NCI-H524 treated with DMSO at 0.1 percent for 48 hours (cell line): ENCODE measurements around the gene TFF3.
"Not testable (repeated sequence)": the region's sequence is repeated elsewhere in the genome, so short reads cannot be mapped to it uniquely, and the experiment has no call there.

Experiments
- DNase-seq: peaks from one replicate; lab custom pipeline; 2025; lab: John Stamatoyannopoulos, UW

Gene TFF3

DNA sequence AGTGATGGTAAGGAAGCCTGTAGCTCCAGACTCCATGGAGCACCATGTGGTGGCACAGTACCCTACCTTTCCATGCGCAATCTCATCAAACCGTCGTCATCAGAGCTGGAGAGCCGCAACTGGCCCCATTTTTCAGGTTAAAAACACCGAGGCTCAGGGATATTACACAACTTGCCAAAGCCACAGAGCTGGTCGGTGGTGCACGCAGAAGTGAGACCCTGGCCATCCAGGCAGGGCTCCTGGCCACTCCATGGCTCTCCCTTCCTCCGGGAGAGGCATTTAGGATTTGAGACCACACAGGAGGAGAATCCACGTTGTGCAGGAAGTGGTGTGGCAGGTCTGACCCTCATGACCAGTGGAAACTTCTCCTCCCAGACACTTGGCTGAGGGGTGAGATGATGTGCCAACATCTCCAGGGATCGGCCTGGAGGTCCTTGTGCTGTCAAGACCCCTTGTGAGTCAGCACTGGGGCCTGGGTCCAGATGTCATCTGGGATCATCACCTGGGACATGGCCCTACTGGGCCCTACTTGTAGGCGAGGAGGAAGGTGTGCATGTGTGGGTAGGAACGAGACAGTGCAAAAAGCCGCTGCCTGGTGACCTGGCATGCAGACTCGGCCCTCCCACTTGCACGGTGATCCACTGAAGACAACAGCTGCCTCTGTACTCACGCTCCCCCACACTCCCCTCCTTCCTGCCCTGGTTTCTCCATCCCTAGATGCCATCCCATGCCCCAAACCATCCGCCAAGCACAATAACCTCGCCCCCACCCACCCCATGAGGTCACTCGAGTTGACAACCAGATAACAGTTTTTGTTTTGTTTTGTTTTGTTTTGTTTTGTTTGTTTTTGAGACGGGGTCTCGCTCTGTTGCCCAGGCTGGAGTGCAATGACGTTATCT is 10.4 kb downstream of the TFF3 start:
- DNase-seq: no peak

DNA sequence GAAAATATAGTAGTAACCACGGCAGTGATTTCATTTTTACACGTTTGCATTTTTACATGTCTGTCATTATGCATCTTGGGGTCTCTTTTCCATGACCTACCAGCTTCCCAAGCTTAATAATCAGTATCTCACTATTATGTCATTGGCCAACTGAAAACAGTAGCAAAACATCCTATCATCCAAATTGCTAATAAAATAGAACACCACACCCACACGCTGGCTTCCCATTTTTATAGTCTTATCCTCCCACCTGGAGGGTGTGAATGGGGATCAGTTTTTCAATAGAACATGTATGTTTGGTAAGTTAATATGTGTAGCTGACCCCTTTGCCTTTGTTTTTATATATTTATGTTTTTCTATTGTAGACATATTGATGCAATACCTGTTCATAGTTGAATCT is 11.8 kb downstream of the TFF3 start:
- no peak for DNase-seq

DNA sequence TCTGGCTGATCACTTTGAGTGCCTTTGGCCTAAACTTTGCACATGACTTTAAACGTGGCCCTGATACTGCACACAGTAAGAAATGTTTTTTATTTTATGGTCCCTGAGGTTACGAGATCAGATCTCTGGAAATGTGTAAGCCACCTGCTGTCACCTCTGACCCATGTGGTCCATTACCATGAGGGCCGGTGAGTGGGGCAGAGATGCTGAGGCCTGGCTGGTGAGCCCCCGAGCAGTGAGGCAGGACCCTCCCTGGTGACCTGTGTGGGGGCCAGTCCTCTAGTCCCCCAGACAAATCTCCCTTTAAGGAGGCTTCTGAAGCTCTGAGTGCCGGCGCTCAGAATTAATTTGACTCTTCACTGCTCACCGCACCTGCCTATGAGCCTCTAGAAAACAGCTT is 12.4 kb downstream of the TFF3 start:
- DNase-seq: no peak

DNA sequence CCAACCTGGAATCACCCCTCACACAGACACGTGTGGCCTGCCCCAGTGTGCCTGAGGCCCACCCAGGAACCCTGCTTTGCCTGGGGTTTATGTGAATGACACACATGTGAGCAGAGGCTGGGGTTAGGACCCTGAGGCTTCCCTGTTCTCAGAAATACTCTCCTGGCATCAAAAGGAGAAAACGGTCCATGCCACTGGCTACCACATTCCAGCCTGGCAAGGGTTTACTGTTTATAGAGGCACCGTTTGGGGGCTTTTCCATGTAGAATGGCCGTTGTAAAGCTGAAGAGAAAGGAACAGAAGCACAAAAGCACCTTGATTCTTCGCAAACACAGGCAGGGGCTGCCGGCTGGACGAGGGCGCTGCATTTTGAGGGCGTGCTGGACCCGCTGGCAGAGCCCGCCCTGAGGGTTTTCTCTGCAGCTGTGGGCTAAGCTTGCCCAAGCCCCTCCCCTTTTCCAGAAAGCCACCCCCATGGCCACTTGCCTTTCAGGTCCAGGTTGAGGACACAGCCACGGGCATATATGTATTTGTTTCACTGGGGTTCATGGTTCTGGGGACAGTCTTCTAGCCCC is 13.0 kb downstream of the TFF3 start:
- DNase-seq: no peak

DNA sequence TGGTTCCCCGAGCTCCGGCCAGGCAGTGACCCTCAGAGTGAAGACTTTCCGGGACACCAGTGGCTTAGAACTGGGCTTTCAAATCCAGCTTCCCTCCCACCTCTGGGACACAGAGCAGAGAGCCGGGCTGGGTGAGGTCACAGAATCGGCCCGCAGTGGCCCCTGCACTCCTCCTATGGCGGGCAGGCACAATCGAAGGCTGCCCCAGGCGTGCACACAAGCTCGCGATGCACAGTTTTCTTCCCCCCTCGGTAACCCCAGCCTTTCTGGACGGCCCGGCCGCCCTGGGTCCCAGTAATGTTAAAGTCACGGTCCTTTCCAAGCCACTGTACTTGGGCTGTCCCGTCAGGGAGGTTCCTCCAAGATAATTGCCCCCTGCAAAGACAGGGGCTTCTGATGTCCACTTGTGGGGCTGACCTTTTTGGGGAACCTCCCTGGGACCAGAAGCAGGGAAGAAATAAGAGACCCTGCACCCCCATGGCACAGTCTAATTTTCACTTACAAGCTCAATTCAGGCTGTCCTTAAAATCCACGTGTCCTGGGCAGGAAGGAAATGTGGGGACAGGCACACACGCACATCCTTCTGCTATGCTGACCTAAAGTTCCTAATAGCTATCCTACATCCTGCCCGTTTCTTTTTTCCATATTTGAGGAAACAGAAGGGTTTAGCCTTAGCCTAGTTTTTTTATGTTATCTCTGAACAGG is 13.7 kb downstream of the TFF3 start:
- DNase-seq: no peak

DNA sequence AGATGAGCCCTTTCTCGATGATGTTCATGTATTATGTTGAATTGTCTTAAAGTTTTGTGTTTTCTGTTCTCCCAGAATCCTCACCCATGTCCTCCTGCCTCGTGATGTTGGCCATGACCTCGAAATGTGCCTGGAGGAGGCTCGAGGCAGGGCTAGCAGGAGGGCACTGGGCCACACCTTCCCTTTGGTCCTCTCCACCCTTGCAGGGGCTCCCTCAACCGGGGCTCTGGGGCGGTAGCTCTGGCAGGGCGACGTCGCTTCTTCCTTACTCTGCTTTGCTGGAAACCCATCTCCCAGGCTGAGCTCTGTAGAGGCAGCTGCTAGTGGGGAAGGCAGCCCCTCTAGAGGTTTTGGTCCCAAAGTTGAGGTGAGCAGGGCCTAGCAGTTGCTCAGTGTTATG is 14.3 kb downstream of the TFF3 start:
- DNase-seq: no peak

DNA sequence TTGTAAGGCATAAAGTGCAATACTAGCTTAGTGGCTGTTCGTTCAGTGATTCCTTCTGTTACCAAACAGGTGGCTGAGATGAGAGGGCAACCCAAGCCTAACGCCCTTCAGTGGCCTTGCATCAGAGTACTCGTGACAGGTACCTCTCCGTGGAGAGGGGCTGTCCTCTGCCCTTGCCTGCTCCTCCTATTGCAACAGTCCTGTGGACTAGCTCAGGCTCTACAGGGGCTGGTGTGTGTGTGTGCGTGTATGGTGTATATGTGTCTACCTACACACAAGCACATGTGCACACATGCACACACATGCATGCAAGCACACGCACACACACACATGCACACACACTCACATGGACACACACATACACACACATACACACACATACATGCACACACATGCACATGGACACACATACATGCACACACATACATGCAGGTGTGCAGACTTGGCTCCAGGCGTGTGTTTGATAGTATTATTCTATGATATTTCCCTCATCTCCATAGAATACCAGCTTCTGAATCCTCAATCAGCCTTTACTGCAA is 15.1 kb downstream of the TFF3 start:
- no peak for DNase-seq

DNA sequence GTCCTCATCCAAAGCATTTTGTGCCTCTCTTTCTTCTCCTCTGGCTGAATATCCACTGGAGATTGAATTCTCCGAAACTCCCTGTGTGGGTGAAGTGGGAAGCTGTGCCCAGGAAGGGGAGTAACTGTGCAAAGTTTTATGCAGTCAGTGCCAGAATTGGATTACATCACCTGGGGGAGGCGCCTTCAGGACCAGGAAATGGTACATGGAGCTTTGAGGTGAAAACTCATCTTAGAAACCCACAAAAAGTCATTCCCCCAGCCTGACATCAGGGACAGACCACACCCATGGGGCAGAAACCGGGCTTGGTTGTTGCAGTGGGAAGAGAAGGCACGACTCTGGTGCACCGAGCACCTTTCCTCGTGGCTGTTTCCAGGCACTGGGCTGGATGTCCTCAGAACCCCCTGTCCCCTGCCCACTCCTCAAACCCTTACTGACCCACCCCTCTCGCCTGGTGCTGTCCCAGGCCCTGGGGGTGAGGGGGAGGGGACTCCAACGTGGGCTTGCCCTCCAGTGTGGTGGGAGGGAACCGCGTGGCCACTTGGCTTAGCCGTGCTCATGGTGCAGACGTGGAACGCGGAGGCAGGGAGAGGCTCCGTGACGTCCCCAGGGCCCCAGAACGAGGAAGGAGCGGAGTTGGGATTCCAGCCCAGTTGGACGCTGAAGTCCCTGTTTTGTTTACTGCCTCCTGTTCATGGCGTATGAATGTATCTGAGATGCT is 15.7 kb downstream of the TFF3 start:
- no peak for DNase-seq

DNA sequence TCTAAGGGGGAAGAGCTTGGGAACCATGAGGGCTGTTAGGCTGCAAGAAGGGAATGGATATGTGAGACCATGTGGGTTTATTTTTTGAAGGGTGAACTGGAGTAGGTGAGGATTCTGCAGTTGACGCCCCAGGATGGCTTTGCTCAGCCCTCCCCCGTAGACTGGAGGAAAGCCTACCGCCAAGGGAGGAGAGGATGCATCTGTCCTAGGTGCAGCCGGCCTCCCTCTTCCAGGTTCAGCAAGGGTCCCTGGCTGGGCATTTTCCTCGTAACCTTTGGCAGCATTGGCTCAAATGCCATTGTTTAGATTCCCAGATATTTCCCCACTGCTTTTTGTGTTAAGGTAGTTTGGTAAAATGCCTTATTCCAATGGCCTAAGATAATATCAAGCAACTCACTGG is 16.6 kb downstream of the TFF3 start:
- DNase-seq: no peak

DNA sequence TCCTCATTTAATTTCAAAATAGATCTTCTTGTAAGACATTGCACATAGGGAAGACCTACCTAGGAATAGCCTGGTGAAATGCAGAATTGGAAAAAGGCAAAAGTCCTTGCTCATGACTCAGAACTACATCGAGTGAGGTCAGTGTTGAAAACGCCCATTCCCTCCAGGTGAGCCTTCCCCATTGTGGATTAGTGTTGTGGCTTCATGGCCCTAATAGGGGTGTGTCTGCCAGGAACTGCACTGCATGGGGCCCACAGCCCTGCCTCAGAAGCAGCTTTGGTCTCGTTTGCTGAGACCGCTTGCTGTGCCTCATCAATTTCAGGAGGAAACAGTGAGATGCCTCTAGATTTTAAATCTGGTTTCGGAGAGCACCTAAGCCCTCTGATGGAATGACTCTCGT is 17.0 kb downstream of the TFF3 start:
- DNase-seq: no peak

DNA sequence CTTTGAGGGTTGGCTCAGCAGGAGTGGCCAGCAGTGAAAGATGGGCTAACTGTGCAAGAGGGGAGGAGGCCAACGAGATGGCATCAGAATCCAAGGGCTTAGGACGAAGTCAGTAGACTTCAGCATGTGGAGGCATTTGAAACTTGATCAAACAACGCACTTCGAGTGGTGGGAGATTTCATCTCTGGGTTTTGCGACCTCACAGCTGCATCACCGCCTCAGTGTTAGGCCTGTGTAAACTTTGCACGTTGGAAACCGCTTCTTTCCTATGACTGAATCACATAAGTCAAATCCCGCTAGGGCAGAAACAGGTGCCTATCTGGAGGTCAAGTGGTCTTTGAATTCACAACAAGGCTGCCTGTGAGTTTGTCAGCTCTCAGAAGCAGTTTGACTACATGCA is 17.8 kb downstream of the TFF3 start:
- no peak for DNase-seq

DNA sequence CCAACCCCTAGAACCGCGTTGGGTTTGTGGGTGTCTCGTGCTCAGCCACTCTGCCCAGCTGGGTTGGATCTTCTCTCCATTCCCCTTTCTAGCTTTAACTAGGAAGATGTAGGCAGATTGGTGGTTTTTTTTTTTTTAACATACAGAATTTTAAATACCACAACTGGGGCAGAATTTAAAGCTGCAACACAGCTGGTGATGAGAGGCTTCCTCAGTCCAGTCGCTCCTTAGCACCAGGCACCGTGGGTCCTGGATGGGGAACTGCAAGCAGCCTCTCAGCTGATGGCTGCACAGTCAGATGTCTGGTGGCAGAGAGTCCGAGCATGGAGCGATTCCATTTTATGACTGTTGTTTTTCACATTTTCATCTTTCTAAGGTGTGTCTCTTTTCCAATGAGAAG is 18.7 kb downstream of the TFF3 start:
- no peak for DNase-seq

DNA sequence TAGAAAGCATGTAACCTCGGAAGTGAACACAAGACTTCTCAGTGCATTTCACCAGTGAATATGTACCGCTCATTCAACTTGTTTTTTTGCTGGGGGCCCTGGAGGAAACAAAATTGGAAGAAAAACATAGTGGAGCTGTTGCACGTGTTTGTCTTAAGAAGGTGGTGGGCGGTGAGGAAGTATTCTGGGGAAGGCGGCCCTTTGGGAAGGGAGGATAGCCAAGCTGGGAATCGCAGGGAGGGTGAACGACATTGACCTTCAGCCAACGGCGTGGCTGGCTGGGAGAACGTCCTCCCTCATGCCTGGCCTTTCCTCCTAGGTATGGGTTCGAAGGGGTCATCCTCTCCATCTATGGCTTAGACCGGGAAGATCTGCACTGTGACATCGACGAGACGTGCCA is 19.4 kb downstream of the TFF3 start:
- DNase-seq: no peak

DNA sequence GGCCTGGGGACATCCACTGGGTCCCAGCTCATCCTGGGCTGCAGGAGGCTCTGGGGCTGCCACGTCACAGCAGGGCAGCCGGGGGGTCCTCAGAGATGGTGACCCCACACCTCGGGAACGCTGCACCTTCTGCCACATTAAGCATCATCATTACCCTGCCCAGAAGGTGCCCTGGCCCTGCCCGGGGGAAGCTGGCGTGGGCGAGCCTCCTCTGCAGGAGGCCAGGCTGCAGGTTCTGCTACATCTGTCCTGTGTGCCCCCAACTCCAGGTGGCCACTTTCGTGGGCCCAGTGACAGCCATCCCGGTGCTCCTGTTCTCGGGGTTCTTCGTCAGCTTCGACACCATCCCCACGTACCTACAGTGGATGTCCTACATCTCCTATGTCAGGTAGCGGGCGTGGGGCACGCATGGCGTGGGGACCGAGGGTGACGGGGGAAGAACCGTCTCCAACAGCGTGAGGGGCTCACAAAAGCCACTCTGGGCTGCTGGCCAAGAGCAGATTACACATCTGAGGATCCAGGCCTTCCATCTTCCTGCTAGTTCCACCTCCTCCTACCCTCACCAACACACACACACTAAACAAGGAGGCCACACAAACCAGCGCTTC is 20.8 kb downstream of the TFF3 start:
- DNase-seq: no peak

DNA sequence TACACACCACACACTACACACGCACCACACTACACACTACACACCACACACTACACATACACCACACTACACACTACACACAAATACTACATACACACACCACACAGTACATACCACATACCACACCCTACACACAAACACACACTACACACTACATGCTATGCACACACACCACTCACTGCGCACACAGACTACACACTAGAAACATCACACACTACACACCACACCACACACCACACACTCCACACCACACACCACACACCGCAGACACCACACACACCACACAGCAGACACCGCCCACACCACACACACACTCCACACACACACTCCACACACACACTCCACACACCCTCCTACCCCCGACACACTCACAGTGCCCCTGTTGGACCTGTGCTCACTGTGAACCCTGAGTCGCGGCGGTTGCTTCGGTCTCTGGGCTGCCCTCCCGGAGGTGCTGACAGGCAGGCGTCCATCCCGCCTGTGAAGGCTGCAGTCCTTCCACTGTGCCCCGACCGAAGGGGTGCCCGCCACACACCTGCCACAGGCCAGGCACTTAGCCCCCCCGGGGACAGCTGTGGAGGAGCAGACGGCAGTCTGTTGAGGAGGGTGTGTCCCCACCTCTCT is 21.4 kb downstream of the TFF3 start:
- peak; percentile 21 for DNase-seq

DNA sequence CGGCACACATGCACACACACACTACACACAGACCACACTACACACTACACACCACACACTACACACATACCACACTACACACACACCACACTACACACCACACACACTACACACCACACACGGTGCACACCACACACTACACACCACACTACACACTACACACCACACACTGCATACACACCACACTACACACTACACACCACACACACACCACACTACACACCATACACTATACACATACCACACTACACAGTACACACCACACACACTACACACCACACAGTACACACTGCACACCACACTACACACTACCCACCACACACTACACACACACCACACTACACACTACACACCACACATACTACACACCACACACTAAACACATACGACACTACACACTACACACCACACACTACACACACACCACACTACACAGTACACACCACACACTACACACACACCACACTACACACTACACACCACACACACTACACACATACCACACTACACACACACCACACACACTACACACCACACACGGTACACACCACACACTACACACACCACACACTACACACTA is 22.6 kb downstream of the TFF3 start:
- not testable (repeated sequence) for DNase-seq

DNA sequence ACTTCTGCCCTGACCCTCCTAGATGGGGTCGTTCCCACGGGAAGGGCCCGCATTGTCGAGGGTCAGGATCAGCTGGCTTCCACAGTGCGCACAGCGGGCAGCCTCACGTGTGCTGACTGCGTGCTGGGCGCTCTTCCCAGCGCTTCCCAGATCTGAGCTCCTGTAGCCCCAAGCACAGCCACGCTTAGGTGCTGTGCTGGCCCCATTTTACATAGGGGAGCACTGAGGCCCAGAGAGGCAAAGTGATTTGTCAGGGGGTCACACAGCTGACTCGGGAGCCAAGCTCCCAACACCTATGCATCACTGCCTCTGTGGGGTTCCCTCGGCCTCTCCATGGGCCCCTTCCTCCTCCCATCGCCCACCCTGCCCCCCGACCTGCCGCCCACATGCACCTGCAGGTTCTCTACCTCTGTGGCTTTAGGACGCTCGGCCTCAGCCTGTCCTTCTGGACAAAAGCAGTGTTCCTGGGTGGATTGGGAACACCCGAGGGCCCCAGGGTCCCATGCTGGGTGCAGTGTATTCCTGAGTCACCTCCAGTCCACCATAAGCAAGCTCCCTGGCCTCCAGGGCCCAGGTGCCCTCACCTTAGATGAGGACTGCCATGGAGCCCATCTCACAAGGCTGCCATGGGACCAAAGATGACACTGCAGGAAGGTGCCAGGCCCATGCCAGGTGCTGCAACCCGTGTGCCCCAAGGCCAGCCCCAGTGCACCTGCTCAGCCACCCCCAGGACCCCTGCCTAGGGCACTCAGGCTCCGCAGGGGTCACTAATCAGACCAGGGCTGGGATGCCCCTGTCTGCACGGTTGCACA is 23.3 kb downstream of the TFF3 start:
- no peak for DNase-seq

DNA sequence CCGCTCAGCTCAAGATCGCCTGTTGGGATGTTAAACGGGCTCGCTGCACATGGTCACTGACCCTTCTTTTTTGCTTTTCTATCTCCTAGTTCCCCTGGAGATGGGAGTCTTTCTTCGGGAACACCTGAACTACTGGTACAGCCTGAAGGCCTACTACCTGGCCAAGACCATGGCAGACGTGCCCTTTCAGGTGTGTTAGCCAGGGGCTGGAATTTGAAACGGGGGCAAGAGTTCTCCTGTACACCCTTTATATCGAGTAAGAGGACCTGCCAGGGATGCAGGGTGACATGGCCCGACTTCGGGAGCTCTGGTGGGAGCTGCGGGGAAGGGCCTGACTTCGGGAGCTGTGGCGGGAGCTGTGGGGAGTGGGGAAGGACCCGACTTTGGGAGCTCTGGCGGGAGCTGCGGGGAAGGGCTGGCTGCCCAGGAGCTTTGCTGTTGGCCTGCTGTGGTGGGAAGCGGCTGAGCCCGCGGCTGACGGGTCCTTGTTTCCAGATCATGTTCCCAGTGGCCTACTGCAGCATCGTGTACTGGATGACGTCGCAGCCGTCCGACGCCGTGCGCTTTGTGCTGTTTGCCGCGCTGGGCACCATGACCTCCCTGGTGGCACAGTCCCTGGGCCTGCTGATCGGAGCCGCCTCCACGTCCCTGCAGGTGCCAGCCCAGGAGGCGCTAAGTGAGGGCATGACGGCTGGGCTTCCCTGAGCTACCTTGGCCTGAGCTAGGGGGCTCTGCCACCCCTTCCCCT is 24.0 kb downstream of the TFF3 start:
- DNase-seq: no peak

DNA sequence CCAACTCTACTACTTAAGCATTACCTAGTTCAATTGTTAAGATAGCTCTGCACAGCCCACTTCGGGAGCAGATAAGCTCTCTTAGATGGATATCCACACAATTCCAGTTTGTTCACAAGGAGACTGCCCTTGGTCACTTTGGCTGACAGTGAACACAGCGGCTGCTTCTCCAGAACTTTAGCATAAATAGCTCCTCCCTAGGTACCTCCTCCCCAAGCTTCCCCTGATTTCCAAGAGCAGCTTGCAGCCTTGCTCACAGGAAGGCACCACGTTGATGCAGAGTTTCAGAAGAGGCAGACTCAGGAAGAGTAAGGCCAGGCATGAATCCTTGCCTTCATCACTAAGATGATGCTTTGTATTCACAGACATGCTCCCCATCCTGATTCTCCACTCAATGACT is 24.7 kb downstream of the TFF3 start:
- DNase-seq: no peak
